H9 (cell line): ENCODE data around the gene ATP11B. TPM values are rescaled to one million over a fixed set of nuclear protein-coding genes. Genes with fewer than 3 reads are reported as not detected.

ENCODE experiments used
- DNase-seq: peaks from one replicate; pipeline ENCODE4 v3.0.0-alpha.2; 2017
- H2AFZ ChIP-seq: one replicate; pipeline ENCODE4 v1.6.1; 2013; ENCODE audit warnings: mild to moderate bottlenecking, low read length, control low read depth, moderate library complexity
- H2AK5ac ChIP-seq: 2 replicates; pipeline ENCODE4 v1.6.1; 2013; ENCODE audit warnings: low read length, control low read depth, mixed read lengths; ENCODE audit not compliant: insufficient read length
- H2BK120ac ChIP-seq: one replicate; pipeline ENCODE4 v1.6.1; 2013; ENCODE audit warnings: low read depth, mild to moderate bottlenecking, low read length, control low read depth, inconsistent platforms; ENCODE audit not compliant: poor library complexity, severe bottlenecking
- H2BK12ac ChIP-seq: 2 replicates; pipeline ENCODE4 v1.6.1; 2013; ENCODE audit warnings: low read length, control low read depth, mixed read lengths, low read depth; ENCODE audit not compliant: insufficient read length
- H2BK15ac ChIP-seq: 2 replicates; pipeline ENCODE4 v1.6.1; 2013; ENCODE audit warnings: low read depth, low read length, control low read depth
- H2BK20ac ChIP-seq: one replicate; pipeline ENCODE4 v1.6.1; 2013; ENCODE audit warnings: low read depth, mild to moderate bottlenecking, low read length, control low read depth, inconsistent platforms; ENCODE audit not compliant: poor library complexity, severe bottlenecking
- H2BK5ac ChIP-seq: 2 replicates; pipeline ENCODE4 v1.6.1; 2013; ENCODE audit warnings: low read length, control low read depth, mixed read lengths; ENCODE audit not compliant: insufficient read length
- H3K14ac ChIP-seq: 2 replicates; pipeline ENCODE4 v1.6.1; 2013; ENCODE audit warnings: low read length, control low read depth; ENCODE audit not compliant: insufficient read depth
- H3K18ac ChIP-seq: 2 replicates; pipeline ENCODE4 v1.6.1; 2013; ENCODE audit warnings: low read depth, mild to moderate bottlenecking, mixed read lengths, low read length, control low read depth; ENCODE audit not compliant: insufficient read length
- H3K23ac ChIP-seq: 2 replicates; pipeline ENCODE4 v1.6.1; 2013; ENCODE audit warnings: low read length, control low read depth, mixed read lengths, low read depth; ENCODE audit not compliant: insufficient read length
- H3K23me2 ChIP-seq: 2 replicates; pipeline ENCODE4 v1.6.1; 2013; ENCODE audit warnings: low read depth, mild to moderate bottlenecking, mixed read lengths, low read length, control low read depth; ENCODE audit not compliant: insufficient read length, poor library complexity, severe bottlenecking
- H3K27ac ChIP-seq: 2 replicates; pipeline ENCODE4 v1.5.1; 2013; ENCODE audit warnings: low read length, control low read depth, mixed read lengths, low read depth; ENCODE audit not compliant: insufficient read length
- H3K27me3 ChIP-seq: 2 replicates; pipeline ENCODE4 v1.6.1; 2013; ENCODE audit warnings: low read length, control low read depth, inconsistent platforms; ENCODE audit not compliant: insufficient read depth
- H3K4ac ChIP-seq: 2 replicates; pipeline ENCODE4 v1.6.1; 2013; ENCODE audit warnings: low read depth, mild to moderate bottlenecking, control low read depth, inconsistent platforms, low read length, moderate library complexity
- H3K4me1 ChIP-seq: 2 replicates; pipeline ENCODE4 v1.6.1; 2013; ENCODE audit warnings: low read length, control low read depth, inconsistent platforms; ENCODE audit not compliant: insufficient read depth
- H3K4me2 ChIP-seq: 2 replicates; pipeline ENCODE4 v1.6.1; 2013; ENCODE audit warnings: low read length, control low read depth, mixed read lengths; ENCODE audit not compliant: insufficient read length, insufficient read depth
- H3K56ac ChIP-seq: 2 replicates; pipeline ENCODE4 v1.6.1; 2013; ENCODE audit warnings: low read depth, mild to moderate bottlenecking, mixed read lengths, low read length, control low read depth; ENCODE audit not compliant: insufficient read length
- H3K79me1 ChIP-seq: 2 replicates; pipeline ENCODE4 v1.6.1; 2013; ENCODE audit warnings: low read depth, mild to moderate bottlenecking, moderate library complexity, low read length, control low read depth, inconsistent platforms; ENCODE audit not compliant: insufficient read depth, poor library complexity, severe bottlenecking
- H3K79me2 ChIP-seq: 2 replicates; pipeline ENCODE4 v1.6.1; 2013; ENCODE audit warnings: low read length, control low read depth, inconsistent platforms; ENCODE audit not compliant: insufficient read depth
- H3K9ac ChIP-seq: 2 replicates; pipeline ENCODE4 v1.6.1; 2013; ENCODE audit warnings: low read length, control low read depth, mixed read lengths; ENCODE audit not compliant: insufficient read length; ENCODE audit errors: extremely low read depth
- H3K9me3 ChIP-seq: one replicate; pipeline ENCODE4 v1.6.1; 2013; ENCODE audit warnings: low read depth, low read length, inconsistent platforms; ENCODE audit not compliant: control insufficient read depth
- H3T11ph ChIP-seq: one replicate; pipeline ENCODE4 v1.6.1; 2013; ENCODE audit warnings: mild to moderate bottlenecking, low read length, control low read depth, inconsistent platforms
- H4K20me1 ChIP-seq: one replicate; pipeline ENCODE4 v1.6.1; 2013; ENCODE audit not compliant: control insufficient read depth, insufficient read length, insufficient read depth
- H4K5ac ChIP-seq: 2 replicates; pipeline ENCODE4 v1.6.1; 2013; ENCODE audit warnings: low read depth, mild to moderate bottlenecking, mixed read lengths, low read length, control low read depth; ENCODE audit not compliant: insufficient read length
- H4K8ac ChIP-seq: replicated peaks from 2 replicates; pipeline ENCODE4 v1.6.1; 2013; ENCODE audit warnings: low read length, control low read depth, mixed read lengths, low read depth; ENCODE audit not compliant: insufficient read length
- H4K91ac ChIP-seq: 2 replicates; pipeline ENCODE4 v1.6.1; 2013; ENCODE audit warnings: low read depth, mild to moderate bottlenecking, moderate library complexity, mixed read lengths, low read length, control low read depth; ENCODE audit not compliant: insufficient read length
- H3K27ac Mint-ChIP-seq, 3 experiments: 2 replicates in 2 of 3; 3 replicates in 1 of 3; pipeline ENCODE4 v1.8.0; 2020 to 2021; ENCODE audit warnings: mixed read lengths in 3 of 3, mild to moderate bottlenecking in 1 of 3, moderate library complexity in 1 of 3
- H3K27me3 Mint-ChIP-seq: 2 replicates; pipeline ENCODE4 v1.8.0; 2021; ENCODE audit warnings: low read depth, mild to moderate bottlenecking, moderate library complexity, mixed read lengths
- H3K36me3 Mint-ChIP-seq, 3 experiments: 2 replicates in 2 of 3; 3 replicates in 1 of 3; pipeline ENCODE4 v1.8.0; 2020 to 2021; ENCODE audit warnings: low read depth in 3 of 3, mixed read lengths in 3 of 3; ENCODE audit not compliant: insufficient read depth in 1 of 3
- H3K4me1 Mint-ChIP-seq, 2 experiments: 2 replicates each; pipeline ENCODE4 v1.8.0; 2020; ENCODE audit warnings: mixed read lengths in 2 of 2
- H3K4me3 Mint-ChIP-seq, 2 experiments: 2 replicates in 1 of 2; 3 replicates in 1 of 2; pipeline ENCODE4 v1.8.0; 2020 to 2021; ENCODE audit warnings: mild to moderate bottlenecking in 2 of 2, mixed read lengths in 2 of 2, moderate library complexity in 1 of 2
- H3K9me3 Mint-ChIP-seq, 2 experiments: 2 replicates in 1 of 2; 3 replicates in 1 of 2; pipeline ENCODE4 v1.8.0; 2020; ENCODE audit warnings: mild to moderate bottlenecking in 2 of 2, mixed read lengths in 2 of 2, moderate library complexity in 1 of 2
- CTCF ChIP-seq: fragments of 200-600 bp; sonication (generic); conservative IDR thresholded peaks from 3 replicates; pipeline ENCODE4 v1.8.0; 2021; ENCODE audit warnings: antibody characterized with exemption, mild to moderate bottlenecking
- total RNA-seq: library from RNA; stranded (reverse); gene quantifications from 2 replicates; pipeline ENCODE4 v1.2.1, GENCODE V29; 2021

Gene ATP11B
- total RNA-seq, 1 experiment from 2014 or later = 30.0 TPM

- H3K27ac Mint-ChIP-seq = peak overlapping the region; percentile 54 to 93 (median 66); a peak in 2 of 7 replicates
- H3K9ac ChIP-seq = no peak overlapping the region
Observed at GRCh38 chr3:182962166-182962565, 168.9 kb downstream of the ATP11B start.

More at GRCh38 chr3:182962166-182962565, 168.9 kb downstream of the ATP11B start:
- Histone ChIP-seq H3K18ac (no peak overlapping the region), H2BK12ac (no peak overlapping the region), H2BK20ac (no peak overlapping the region), H3K4me1 (peaks cover 5% of the 10 kb centered on the region; the same call in 1 of the 2 replicates), H3K27me3 (no peaks in the 10 kb centered on the region), H3K27ac (no peak overlapping the region), H4K91ac (no peak overlapping the region), H3K9me3 (no peaks in the 10 kb centered on the region), H2BK5ac (no peak overlapping the region), H3T11ph (no peak overlapping the region), H4K20me1 (no peaks in the 10 kb centered on the region), H2BK15ac (no peak overlapping the region), H3K14ac (no peak overlapping the region), H4K8ac (no peak overlapping the region), H3K79me2 (no peaks in the 10 kb centered on the region; the same call in 1 of the 2 replicates), H4K5ac (no peak overlapping the region), H3K56ac (no peak overlapping the region), H2AFZ (no peak overlapping the region), H2BK120ac (no peak overlapping the region), H3K23me2 (no peaks in the 10 kb centered on the region), H3K4ac (no peak overlapping the region), H3K79me1 (no peaks in the 10 kb centered on the region), H2AK5ac (no peak overlapping the region), H3K4me2 (no peak overlapping the region), H3K23ac (no peak overlapping the region)
- DNase-seq = no peak
- H3K9me3 Mint-ChIP-seq = no peaks in the 10 kb centered on the region
- no peak overlapping the region for H3K4me3 Mint-ChIP-seq
- no peaks in the 10 kb centered on the region for H3K27me3 Mint-ChIP-seq
- peaks cover 17 to 21% of the 10 kb centered on the region in 2 experiments for H3K4me1 Mint-ChIP-seq
- TF ChIP-seq CTCF = no peak
- peaks cover 7 to 31% (median 28%) of the 10 kb centered on the region in 3 experiments; a peak in 6 of 7 replicates for H3K36me3 Mint-ChIP-seq
